GM12874 (cell line): ENCODE data around the gene ACBD6.

Experiments
- CTCF ChIP-seq: IDR thresholded peaks from 2 replicates; pipeline ENCODE4 v1.5.1; 2011; ENCODE audit warnings: low read depth, mild to moderate bottlenecking, control low read depth, low read length, moderate library complexity; ENCODE audit not compliant: insufficient read depth

ACBD6 gene

GRCh38 chr1:180282401-180283044, 219.9 kb downstream of the ACBD6 start:
- TF ChIP-seq CTCF = no peak

GRCh38 chr1:180281490-180281889, 220.9 kb downstream of the ACBD6 start:
- no peak for TF ChIP-seq CTCF

GRCh38 chr1:180280617-180281016, 221.8 kb downstream of the ACBD6 start:
- TF ChIP-seq CTCF = no peak

- TF ChIP-seq CTCF = no peak
Measured at GRCh38 chr1:180279651-180280050, 222.7 kb downstream of the ACBD6 start.

GRCh38 chr1:180278596-180279395, 223.6 kb downstream of the ACBD6 start:
- TF ChIP-seq CTCF = no peak

GRCh38 chr1:180278194-180278515, 224.2 kb downstream of the ACBD6 start:
- TF ChIP-seq CTCF = no peak

- TF ChIP-seq CTCF = no peak
Measured at GRCh38 chr1:180277476-180278193, 224.7 kb downstream of the ACBD6 start.
